Osteocyte (in vitro differentiated cells): Measurements from ENCODE around the gene UBR3. TPM values are rescaled to one million over a fixed set of nuclear protein-coding genes. Genes with fewer than 3 reads are reported as not detected.

Source experiments
- DNase-seq: peaks from one replicate; pipeline ENCODE4 v3.0.0; 2021; ENCODE audit warnings: mixed read lengths; ENCODE audit not compliant: unreplicated experiment; ENCODE audit errors: extremely low spot score
- H3K27ac Mint-ChIP-seq: one replicate; pipeline ENCODE4 v1.8.0; 2021; ENCODE audit warnings: mild to moderate bottlenecking, mixed read lengths; ENCODE audit not compliant: unreplicated experiment
- H3K27me3 Mint-ChIP-seq: one replicate; pipeline ENCODE4 v1.8.0; 2021; ENCODE audit warnings: mixed read lengths; ENCODE audit not compliant: unreplicated experiment
- H3K36me3 Mint-ChIP-seq: one replicate; pipeline ENCODE4 v1.8.0; 2021; ENCODE audit warnings: mixed read lengths; ENCODE audit not compliant: unreplicated experiment
- H3K4me1 Mint-ChIP-seq: one replicate; pipeline ENCODE4 v1.8.0; 2021; ENCODE audit warnings: mixed read lengths; ENCODE audit not compliant: unreplicated experiment
- H3K4me3 Mint-ChIP-seq: one replicate; pipeline ENCODE4 v1.8.0; 2021; ENCODE audit warnings: mild to moderate bottlenecking, moderate library complexity, mixed read lengths; ENCODE audit not compliant: unreplicated experiment
- H3K9me3 Mint-ChIP-seq: one replicate; pipeline ENCODE4 v1.8.0; 2021; ENCODE audit warnings: mixed read lengths; ENCODE audit not compliant: unreplicated experiment
- total RNA-seq: library from RNA; stranded (reverse); gene quantifications from 2 replicates; pipeline ENCODE4 v1.2.1, GENCODE V29; 2021
- TF ChIP-seq, protein P1 (sequence below): fragments of 200-600 bp; sonication (generic); IDR thresholded peaks from 2 replicates; pipeline ENCODE4 v1.5.0; 2021; ENCODE audit warnings: antibody characterized with exemption, mild to moderate bottlenecking, moderate library complexity

Gene UBR3
- total RNA-seq, 1 donor from 2014 or later: 38.0 TPM

DNA sequence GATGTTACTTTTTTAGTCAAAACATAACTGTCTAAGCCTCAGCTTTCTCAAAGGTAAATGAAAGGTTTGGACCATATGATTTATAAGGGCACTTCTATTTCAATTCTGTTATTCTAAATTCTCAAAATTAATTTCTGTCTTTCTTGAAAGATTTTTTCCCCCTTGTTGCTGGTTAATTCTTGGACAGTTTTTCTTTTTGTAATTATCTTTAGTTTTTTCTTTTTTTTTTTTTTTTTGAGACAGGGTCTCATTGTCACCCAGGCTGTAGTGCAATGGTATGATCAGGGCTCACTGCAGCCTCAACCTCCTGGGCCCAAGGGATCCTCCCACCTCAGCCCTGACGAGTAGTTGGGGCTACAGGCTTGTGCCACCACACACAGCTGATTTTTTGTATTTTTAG lies 229.6 kb downstream of the UBR3 start:
- TF ChIP-seq, protein P1, sequence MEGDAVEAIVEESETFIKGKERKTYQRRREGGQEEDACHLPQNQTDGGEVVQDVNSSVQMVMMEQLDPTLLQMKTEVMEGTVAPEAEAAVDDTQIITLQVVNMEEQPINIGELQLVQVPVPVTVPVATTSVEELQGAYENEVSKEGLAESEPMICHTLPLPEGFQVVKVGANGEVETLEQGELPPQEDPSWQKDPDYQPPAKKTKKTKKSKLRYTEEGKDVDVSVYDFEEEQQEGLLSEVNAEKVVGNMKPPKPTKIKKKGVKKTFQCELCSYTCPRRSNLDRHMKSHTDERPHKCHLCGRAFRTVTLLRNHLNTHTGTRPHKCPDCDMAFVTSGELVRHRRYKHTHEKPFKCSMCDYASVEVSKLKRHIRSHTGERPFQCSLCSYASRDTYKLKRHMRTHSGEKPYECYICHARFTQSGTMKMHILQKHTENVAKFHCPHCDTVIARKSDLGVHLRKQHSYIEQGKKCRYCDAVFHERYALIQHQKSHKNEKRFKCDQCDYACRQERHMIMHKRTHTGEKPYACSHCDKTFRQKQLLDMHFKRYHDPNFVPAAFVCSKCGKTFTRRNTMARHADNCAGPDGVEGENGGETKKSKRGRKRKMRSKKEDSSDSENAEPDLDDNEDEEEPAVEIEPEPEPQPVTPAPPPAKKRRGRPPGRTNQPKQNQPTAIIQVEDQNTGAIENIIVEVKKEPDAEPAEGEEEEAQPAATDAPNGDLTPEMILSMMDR: no peak
- H3K36me3 Mint-ChIP-seq: peaks cover 29% of the 10 kb centered on the region
- H3K27ac Mint-ChIP-seq: no peak overlapping the region
- no peak overlapping the region for H3K4me3 Mint-ChIP-seq
- DNase-seq: no peak
- H3K9me3 Mint-ChIP-seq: no peaks in the 10 kb centered on the region
- no peaks in the 10 kb centered on the region for H3K27me3 Mint-ChIP-seq
- H3K4me1 Mint-ChIP-seq: peaks cover 7% of the 10 kb centered on the region

DNA sequence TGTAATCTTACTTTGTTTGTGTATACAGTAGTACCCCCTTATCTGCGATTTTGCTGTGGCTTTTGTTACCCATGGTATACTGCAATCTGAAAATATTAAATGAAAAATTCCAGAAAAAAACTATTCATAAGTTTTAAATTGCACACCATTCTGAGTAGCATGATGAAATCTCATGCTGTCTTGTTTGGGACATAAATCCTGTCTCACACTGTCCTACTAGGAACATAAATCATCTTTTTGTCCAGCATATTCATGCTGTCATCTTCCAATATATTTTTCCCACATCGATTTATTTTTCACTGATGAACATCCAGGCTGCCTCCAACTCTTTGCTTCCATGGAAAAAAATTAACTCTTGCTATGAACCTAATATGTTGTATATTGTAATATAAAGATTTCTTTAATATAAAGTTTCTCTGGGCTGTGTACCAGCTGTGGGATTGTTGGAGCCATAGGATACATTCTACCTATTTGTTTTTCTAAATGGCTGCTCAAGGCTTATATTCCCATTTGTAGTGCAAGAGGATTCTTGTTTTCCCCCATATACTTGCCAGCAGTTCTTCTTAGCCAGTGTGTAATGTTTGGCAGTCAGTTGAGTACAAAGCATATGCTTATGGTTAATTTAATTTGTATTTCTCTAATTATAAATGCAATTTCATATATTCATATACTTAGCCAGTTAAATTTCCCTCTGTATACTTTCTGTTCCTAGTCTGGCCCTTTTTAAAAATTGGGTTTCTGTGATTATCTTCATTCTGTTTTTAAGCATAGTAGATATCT lies 236.4 kb downstream of the UBR3 start:
- H3K4me1 Mint-ChIP-seq: no peaks in the 10 kb centered on the region

DNA sequence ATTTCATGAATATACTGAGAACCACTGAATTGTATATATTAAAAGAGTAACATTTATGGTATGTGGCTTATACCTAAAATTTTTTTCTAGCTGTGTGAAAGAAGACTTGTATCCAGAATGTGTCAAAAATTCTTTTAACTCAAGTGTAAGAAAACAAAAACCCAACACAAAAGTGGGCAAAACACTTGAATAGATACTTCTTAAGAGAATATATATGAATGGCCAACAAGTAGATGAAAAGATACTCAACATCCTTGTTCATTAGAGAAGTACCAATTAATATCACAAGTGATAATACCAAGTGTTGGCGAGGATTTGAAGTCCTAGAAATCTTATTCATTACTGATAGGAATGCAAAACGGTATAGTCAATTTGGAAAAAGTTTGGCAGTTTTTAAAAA lies 243.5 kb downstream of the UBR3 start:
- H3K4me1 Mint-ChIP-seq: peaks cover 16% of the 10 kb centered on the region
- no peak overlapping the region for H3K4me3 Mint-ChIP-seq
- H3K9me3 Mint-ChIP-seq: peaks cover 27% of the 10 kb centered on the region
- H3K27me3 Mint-ChIP-seq: no peaks in the 10 kb centered on the region
- TF ChIP-seq, protein P1: no peak
- H3K27ac Mint-ChIP-seq: no peak overlapping the region
- no peak for DNase-seq
- peaks cover 55% of the 10 kb centered on the region for H3K36me3 Mint-ChIP-seq

More for the DNA sequence above, 236.4 kb downstream of the UBR3 start:
- H3K27ac Mint-ChIP-seq: no peak overlapping the region
- no peak overlapping the region for H3K4me3 Mint-ChIP-seq
- H3K36me3 Mint-ChIP-seq: peaks cover 23% of the 10 kb centered on the region
- no peaks in the 10 kb centered on the region for H3K27me3 Mint-ChIP-seq
- no peak for DNase-seq
- peaks cover 4% of the 10 kb centered on the region for H3K9me3 Mint-ChIP-seq
- TF ChIP-seq, protein P1: no peak

DNA sequence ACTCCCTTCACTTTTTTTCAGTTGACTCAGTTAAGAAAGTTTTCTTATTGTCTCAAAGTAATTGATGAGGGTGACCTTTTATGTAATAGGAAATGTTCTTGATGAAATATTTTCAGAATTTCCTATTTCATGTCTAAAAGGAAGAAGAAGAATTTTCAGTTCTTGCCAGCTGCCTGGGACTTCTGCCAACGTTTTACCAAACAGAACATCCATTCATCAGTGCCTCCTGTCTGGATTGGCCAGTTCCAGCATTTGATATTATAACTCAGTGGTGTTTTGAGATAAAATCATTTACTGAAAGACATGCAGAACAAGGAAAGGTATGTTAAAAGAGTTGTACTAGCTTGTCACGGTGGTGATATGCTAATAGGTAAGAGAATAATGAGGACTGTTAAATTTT lies 246.0 kb downstream of the UBR3 start:
- Mint-ChIP-seq H3K36me3 (peaks cover 52% of the 10 kb centered on the region), H3K4me3 (no peak overlapping the region), H3K27me3 (no peaks in the 10 kb centered on the region), H3K27ac (no peak overlapping the region), H3K9me3 (peaks cover 27% of the 10 kb centered on the region), H3K4me1 (peaks cover 16% of the 10 kb centered on the region)
- TF ChIP-seq, protein P1: no peak
- no peak for DNase-seq

DNA sequence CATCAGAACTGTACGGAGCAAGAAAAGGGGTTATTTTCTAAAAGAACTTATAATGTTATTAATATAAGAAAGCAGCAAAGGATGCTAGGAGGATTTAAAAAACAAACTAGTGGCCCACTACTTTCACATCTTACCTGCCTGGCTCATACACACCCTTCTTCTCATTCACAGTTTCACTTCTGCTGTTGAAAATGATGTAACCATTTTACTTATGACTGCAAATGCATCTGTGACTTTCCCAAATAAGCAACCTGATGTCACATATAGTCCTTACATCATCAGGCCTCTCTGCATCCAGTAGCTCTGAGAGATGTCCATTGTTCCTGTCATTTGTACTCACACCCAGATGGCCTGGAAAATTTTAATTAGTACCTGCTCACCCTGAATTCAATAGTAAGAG lies 248.9 kb downstream of the UBR3 start:
- DNase-seq: no peak
- no peaks in the 10 kb centered on the region for H3K27me3 Mint-ChIP-seq
- no peak overlapping the region for H3K27ac Mint-ChIP-seq
- H3K36me3 Mint-ChIP-seq: peaks cover 28% of the 10 kb centered on the region
- TF ChIP-seq, protein P1: no peak
- peaks cover 5% of the 10 kb centered on the region for H3K9me3 Mint-ChIP-seq
- no peak overlapping the region for H3K4me3 Mint-ChIP-seq
- peaks cover 16% of the 10 kb centered on the region for H3K4me1 Mint-ChIP-seq
